Lung (tissue), 12 donors: Measurements from ENCODE around the gene ANKRD29. TPM values are rescaled to one million over a fixed set of nuclear protein-coding genes. Genes with fewer than 3 reads are reported as not detected.

ENCODE experiments used
- ATAC-seq: fragments of 200-7000 bp; cut with Tn5 transposase; one replicate; pipeline ENCODE4 v1.9.1; 2020; ENCODE audit warnings: moderate number of reproducible peaks; ENCODE audit not compliant: insufficient read depth, low FRiP score
- DNase-seq, 3 donors: peaks; one replicate each; pipeline ENCODE4 v3.0.0-alpha.2; 2013 to 2017
- H3K27ac ChIP-seq, 2 donors: one replicate each; pipeline ENCODE4 v1.5.1; 2013; ENCODE audit warnings: mild to moderate bottlenecking in 2 of 2, moderate library complexity in 2 of 2, control low read depth in 1 of 2, inconsistent platforms in 1 of 2, low read depth in 1 of 2, low read length in 1 of 2
- H3K27me3 ChIP-seq, 3 donors: one replicate each; pipeline ENCODE4 v1.5.1; 2013; ENCODE audit warnings: low read length in 2 of 3; ENCODE audit not compliant: control insufficient read depth in 3 of 3, insufficient read depth in 3 of 3
- H3K36me3 ChIP-seq, 4 donors: one replicate each; pipeline ENCODE4 v1.5.1; 2013; ENCODE audit warnings: low read length in 4 of 4, mild to moderate bottlenecking in 1 of 4, moderate library complexity in 1 of 4; ENCODE audit not compliant: control insufficient read depth in 4 of 4, insufficient read depth in 4 of 4
- H3K4me1 ChIP-seq, 5 donors: one replicate each; pipeline ENCODE4 v1.5.1; 2013; ENCODE audit warnings: low read length in 5 of 5, mild to moderate bottlenecking in 2 of 5, moderate library complexity in 1 of 5; ENCODE audit not compliant: control insufficient read depth in 5 of 5, insufficient read depth in 5 of 5
- H3K4me3 ChIP-seq: one replicate; pipeline ENCODE4 v1.5.1; 2013; ENCODE audit warnings: mild to moderate bottlenecking, control low read depth, moderate library complexity
- H3K9ac ChIP-seq, 2 donors: one replicate each; pipeline ENCODE4 v1.5.1; 2013; ENCODE audit warnings: low read length in 2 of 2, control low read depth in 1 of 2; ENCODE audit not compliant: insufficient read depth in 1 of 2
- H3K9me3 ChIP-seq, 4 donors: one replicate each; pipeline ENCODE4 v1.5.1; 2013; ENCODE audit warnings: low read length in 3 of 4, mild to moderate bottlenecking in 1 of 4, moderate library complexity in 1 of 4; ENCODE audit not compliant: control insufficient read depth in 4 of 4, insufficient read depth in 3 of 4
- WGBS, 2 donors: extraction: QIAGEN DNeasy Blood & Tissue Kit; methylation state at CpG; one replicate each; pipeline ENCODE4 v1.1.7; 2013; 5-methylcytosine and 5-hydroxymethylcytosine counted together
- polyA plus RNA-seq, 2 donors: library from polyadenylated mRNA; stranded (reverse); fragments of 200-250 nt; gene quantifications; one replicate each; pipeline ENCODE4 v1.2.1, GENCODE V29; 2013
- total RNA-seq, 2 donors: library from RNA; depleted of rRNA in 1 of 2; stranded (reverse); fragments of >200 nt in 1 of 2; gene quantifications; one replicate each; pipeline ENCODE4 v1.2.1, GENCODE V29; 2014 to 2021
- TF ChIP-seq, protein P1 (sequence below): IDR thresholded peaks from 2 replicates; pipeline ENCODE4 v1.5.1; 2012; ENCODE audit warnings: mild to moderate bottlenecking; ENCODE audit errors: control extremely low read depth, extremely low read depth
- donor health status: control.
- donor health status: control.
- donor health status: Bipolar disorder and iron deficiency.
- donor health status: healthy.
- donor health status: DM: yes; HTN: yes; CAD: no.

The ANKRD29 gene
- total and polyA plus RNA-seq, 4 donors = 12.5 to 60.9 (median 43.0) TPM

- ATAC-seq = no peak
- no peak overlapping the region for H3K9ac ChIP-seq
- no peaks in the 10 kb centered on the region for H3K27me3 ChIP-seq
- no peak overlapping the region for H3K4me3 ChIP-seq
- TF ChIP-seq, protein P1, sequence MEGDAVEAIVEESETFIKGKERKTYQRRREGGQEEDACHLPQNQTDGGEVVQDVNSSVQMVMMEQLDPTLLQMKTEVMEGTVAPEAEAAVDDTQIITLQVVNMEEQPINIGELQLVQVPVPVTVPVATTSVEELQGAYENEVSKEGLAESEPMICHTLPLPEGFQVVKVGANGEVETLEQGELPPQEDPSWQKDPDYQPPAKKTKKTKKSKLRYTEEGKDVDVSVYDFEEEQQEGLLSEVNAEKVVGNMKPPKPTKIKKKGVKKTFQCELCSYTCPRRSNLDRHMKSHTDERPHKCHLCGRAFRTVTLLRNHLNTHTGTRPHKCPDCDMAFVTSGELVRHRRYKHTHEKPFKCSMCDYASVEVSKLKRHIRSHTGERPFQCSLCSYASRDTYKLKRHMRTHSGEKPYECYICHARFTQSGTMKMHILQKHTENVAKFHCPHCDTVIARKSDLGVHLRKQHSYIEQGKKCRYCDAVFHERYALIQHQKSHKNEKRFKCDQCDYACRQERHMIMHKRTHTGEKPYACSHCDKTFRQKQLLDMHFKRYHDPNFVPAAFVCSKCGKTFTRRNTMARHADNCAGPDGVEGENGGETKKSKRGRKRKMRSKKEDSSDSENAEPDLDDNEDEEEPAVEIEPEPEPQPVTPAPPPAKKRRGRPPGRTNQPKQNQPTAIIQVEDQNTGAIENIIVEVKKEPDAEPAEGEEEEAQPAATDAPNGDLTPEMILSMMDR = no peak
- H3K9me3 ChIP-seq = no peaks in the 10 kb centered on the region
- 97 to 98% methylated on average over 5 of the region's 5 CpGs for WGBS, 2 donors
- DNase-seq = no peak
- H3K36me3 ChIP-seq = peaks cover 0 to 43% (median 12%) of the 10 kb centered on the region in 4 donors
- no peak overlapping the region for H3K27ac ChIP-seq
- peaks cover 0 to 31% (median 15%) of the 10 kb centered on the region in 5 donors for H3K4me1 ChIP-seq
Observed at GRCh38 chr18:23569299-23570063, 93.2 kb downstream of the ANKRD29 start.

GRCh38 chr18:23568281-23569138, 94.2 kb downstream of the ANKRD29 start:
- peaks cover 0 to 43% (median 14%) of the 10 kb centered on the region in 4 donors for H3K36me3 ChIP-seq
- ATAC-seq (no peak), DNase-seq (peak in 2 of 3 donors; percentile 67 to 72)
- 67 to 75% methylated on average over 7 of the region's 7 CpGs for WGBS, 2 donors
- H3K4me1 ChIP-seq = peaks cover under 1 to 26% (median 15%) of the 10 kb centered on the region in 5 donors
- no peak overlapping the region for H3K4me3 ChIP-seq
- H3K9me3 ChIP-seq = no peaks in the 10 kb centered on the region
- TF ChIP-seq, protein P1 = no peak
- no peak overlapping the region for H3K27ac ChIP-seq
- H3K9ac ChIP-seq = peak overlapping the region in 1 of 2 donors; percentile 15
- H3K27me3 ChIP-seq = no peaks in the 10 kb centered on the region

GRCh38 chr18:23567671-23568070, 95.0 kb downstream of the ANKRD29 start:
- DNase-seq (peak in 2 of 3 donors; percentile 73 to 84), ATAC-seq (no peak)
- Histone ChIP-seq H3K4me1 (peaks cover 0 to 26% (median 11%) of the 10 kb centered on the region in 5 donors), H3K27ac (no peak overlapping the region), H3K27me3 (no peaks in the 10 kb centered on the region), H3K9ac (no peak overlapping the region), H3K36me3 (peaks cover 0 to 39% (median 14%) of the 10 kb centered on the region in 4 donors), H3K4me3 (no peak overlapping the region), H3K9me3 (no peaks in the 10 kb centered on the region)
- WGBS, 2 donors = 69 to 75% methylated on average over 3 of the region's 3 CpGs
- TF ChIP-seq, protein P1 = no peak
